GM06990 (cell line): Measurements from ENCODE around the gene MAPKAP1.

Experiments used
- DNase-seq: peaks from one replicate; pipeline ENCODE4 v3.0.0-alpha.2; 2011; ENCODE audit not compliant: insufficient read length; ENCODE audit errors: extremely low read depth
- H3K27me3 ChIP-seq: replicated peaks from 2 replicates; pipeline ENCODE4 v1.6.0; 2011; ENCODE audit warnings: low read length; ENCODE audit not compliant: control insufficient read depth, insufficient read depth
- H3K36me3 ChIP-seq: 2 replicates; pipeline ENCODE4 v1.5.1; 2011; ENCODE audit warnings: low read length; ENCODE audit not compliant: control insufficient read depth, insufficient read depth
- H3K4me3 ChIP-seq: replicated peaks from 2 replicates; pipeline ENCODE4 v1.5.1; 2011; ENCODE audit warnings: low read depth, mild to moderate bottlenecking, control low read depth, low read length
- CTCF ChIP-seq: IDR thresholded peaks from 2 replicates; pipeline ENCODE4 v1.5.1; 2011; ENCODE audit warnings: low read length, control low read depth, mild to moderate bottlenecking, inconsistent platforms; ENCODE audit not compliant: insufficient read depth, poor library complexity, severe bottlenecking

MAPKAP1 gene

GRCh38 chr9:125626187-125626586 lies 80.8 kb downstream of the MAPKAP1 start:
- no peaks in the 10 kb centered on the region for H3K36me3 ChIP-seq
- TF ChIP-seq CTCF: no peak
- DNase-seq: no peak
- no peak overlapping the region for H3K4me3 ChIP-seq
- H3K27me3 ChIP-seq: no peaks in the 10 kb centered on the region

- DNase-seq: no peak
- no peak overlapping the region for H3K4me3 ChIP-seq
- no peaks in the 10 kb centered on the region for H3K27me3 ChIP-seq
- H3K36me3 ChIP-seq: no peaks in the 10 kb centered on the region
- no peak for TF ChIP-seq CTCF
These were observed 85.8 kb downstream of the MAPKAP1 start for GRCh38 chr9:125621170-125621569.

GRCh38 chr9:125620216-125620615 lies 86.8 kb downstream of the MAPKAP1 start:
- Histone ChIP-seq H3K27me3 (no peaks in the 10 kb centered on the region), H3K4me3 (no peak overlapping the region), H3K36me3 (no peaks in the 10 kb centered on the region)
- DNase-seq: no peak
- TF ChIP-seq CTCF: no peak

GRCh38 chr9:125617087-125617486 lies 89.9 kb downstream of the MAPKAP1 start:
- Histone ChIP-seq H3K4me3 (no peak overlapping the region), H3K27me3 (no peaks in the 10 kb centered on the region), H3K36me3 (peaks cover 3% of the 10 kb centered on the region; the same call in 1 of the 2 replicates)
- no peak for TF ChIP-seq CTCF
- DNase-seq: no peak

- Histone ChIP-seq H3K27me3 (no peaks in the 10 kb centered on the region), H3K4me3 (no peak overlapping the region), H3K36me3 (peaks cover 3% of the 10 kb centered on the region; the same call in 1 of the 2 replicates)
- TF ChIP-seq CTCF: no peak
- no peak for DNase-seq
These were observed 93.9 kb downstream of the MAPKAP1 start for GRCh38 chr9:125613141-125613540.

GRCh38 chr9:125612616-125613015 lies 94.4 kb downstream of the MAPKAP1 start:
- Histone ChIP-seq H3K4me3 (no peak overlapping the region), H3K27me3 (no peaks in the 10 kb centered on the region), H3K36me3 (peaks cover 3% of the 10 kb centered on the region; the same call in 1 of the 2 replicates)
- no peak for DNase-seq
- no peak for TF ChIP-seq CTCF
